ENCODE results near the gene SLC39A10.

Gene SLC39A10

GRCh38 chr2:195656859-195657633 lies at the start of gene SLC39A10:
SLC39A10 (plus strand) TSS chr2:195657226; CDS start chr2:195680043, 22,817 bp downstream.
- Histone ChIP-seq H3K27me3 (ENCODE audit: low read depth, low read length) (no peaks in the 10 kb centered on the region), H3K79me2 (ENCODE audit: low read length) (peaks cover 41% of the 10 kb centered on the region), H4K20me1 (ENCODE audit: insufficient read depth, low read length) (peaks cover 23% of the 10 kb centered on the region), H3K4me3 (ENCODE audit: low read length) (peak within 1 kb of the TSS; percentile 85), H3K4me1 (ENCODE audit: low read length) (peaks cover 40% of the 10 kb centered on the region), H3K4me2 (ENCODE audit: low read length) (peak within 1 kb of the TSS; percentile 96), H3K27ac (ENCODE audit: low read length) (peak within 1 kb of the TSS; percentile 75), H2AFZ (ENCODE audit: low read depth, low read length) (peak within 1 kb of the TSS; percentile 83), H3K36me3 (replicated peaks; ENCODE audit: low read depth, low read length) (peaks cover 9% of the 10 kb centered on the region), H3K9ac (ENCODE audit: low read length) (peak within 1 kb of the TSS; percentile 93), H3K9me3 (ENCODE audit: insufficient read depth, low read length) (no peaks in the 10 kb centered on the region)
- TF ChIP-seq EZH2phosphoT487 (IDR thresholded peaks at IDR 0.05; ENCODE audit: low read depth): no peak
- TF ChIP-seq, protein P1, sequence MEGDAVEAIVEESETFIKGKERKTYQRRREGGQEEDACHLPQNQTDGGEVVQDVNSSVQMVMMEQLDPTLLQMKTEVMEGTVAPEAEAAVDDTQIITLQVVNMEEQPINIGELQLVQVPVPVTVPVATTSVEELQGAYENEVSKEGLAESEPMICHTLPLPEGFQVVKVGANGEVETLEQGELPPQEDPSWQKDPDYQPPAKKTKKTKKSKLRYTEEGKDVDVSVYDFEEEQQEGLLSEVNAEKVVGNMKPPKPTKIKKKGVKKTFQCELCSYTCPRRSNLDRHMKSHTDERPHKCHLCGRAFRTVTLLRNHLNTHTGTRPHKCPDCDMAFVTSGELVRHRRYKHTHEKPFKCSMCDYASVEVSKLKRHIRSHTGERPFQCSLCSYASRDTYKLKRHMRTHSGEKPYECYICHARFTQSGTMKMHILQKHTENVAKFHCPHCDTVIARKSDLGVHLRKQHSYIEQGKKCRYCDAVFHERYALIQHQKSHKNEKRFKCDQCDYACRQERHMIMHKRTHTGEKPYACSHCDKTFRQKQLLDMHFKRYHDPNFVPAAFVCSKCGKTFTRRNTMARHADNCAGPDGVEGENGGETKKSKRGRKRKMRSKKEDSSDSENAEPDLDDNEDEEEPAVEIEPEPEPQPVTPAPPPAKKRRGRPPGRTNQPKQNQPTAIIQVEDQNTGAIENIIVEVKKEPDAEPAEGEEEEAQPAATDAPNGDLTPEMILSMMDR (IDR thresholded peaks at IDR 0.05; ENCODE audit: low read depth, low read length): peak; percentile 40; the same call in 1 of the 2 replicates

- no peaks in the 10 kb centered on the region for H3K79me2 ChIP-seq (ENCODE audit: low read length)
- no peak for TF ChIP-seq EZH2phosphoT487 (IDR thresholded peaks at IDR 0.05; ENCODE audit: low read depth)
- TF ChIP-seq, protein P1 (IDR thresholded peaks at IDR 0.05; ENCODE audit: low read depth, low read length): no peak
- peak overlapping the region; percentile 49; the same call in 1 of the 2 replicates for H3K4me3 ChIP-seq (ENCODE audit: low read length)
- peak overlapping the region; percentile 71 for H3K4me2 ChIP-seq (ENCODE audit: low read length)
- no peaks in the 10 kb centered on the region for H4K20me1 ChIP-seq (ENCODE audit: insufficient read depth, low read length)
- H3K9ac ChIP-seq (ENCODE audit: low read length): peak overlapping the region; percentile 18; the same call in 1 of the 2 replicates
- H3K27me3 ChIP-seq (ENCODE audit: low read depth, low read length): no peaks in the 10 kb centered on the region
- H3K36me3 ChIP-seq (replicated peaks; ENCODE audit: low read depth, low read length): no peaks in the 10 kb centered on the region
- peak overlapping the region; percentile 21; the same call in 1 of the 2 replicates for H3K27ac ChIP-seq (ENCODE audit: low read length)
- peak overlapping the region; percentile 74; the same call in 1 of the 2 replicates for H2AFZ ChIP-seq (ENCODE audit: low read depth, low read length)
- no peaks in the 10 kb centered on the region for H3K9me3 ChIP-seq (ENCODE audit: insufficient read depth, low read length)
- H3K4me1 ChIP-seq (ENCODE audit: low read length): peaks cover 39% of the 10 kb centered on the region
These were observed 48.1 kb upstream of the SLC39A10 start for GRCh38 chr2:195608768-195609454.

GRCh38 chr2:195610717-195611116 lies 46.3 kb upstream of the SLC39A10 start:
- Histone ChIP-seq H3K27me3 (ENCODE audit: low read depth, low read length) (no peaks in the 10 kb centered on the region), H3K79me2 (ENCODE audit: low read length) (no peaks in the 10 kb centered on the region), H3K4me1 (ENCODE audit: low read length) (peaks cover 26% of the 10 kb centered on the region), H2AFZ (ENCODE audit: low read depth, low read length) (no peak overlapping the region), H3K9me3 (ENCODE audit: insufficient read depth, low read length) (no peaks in the 10 kb centered on the region), H3K4me2 (ENCODE audit: low read length) (peak overlapping the region; percentile 42), H3K27ac (ENCODE audit: low read length) (peak overlapping the region; percentile 24), H3K9ac (ENCODE audit: low read length) (no peak overlapping the region), H4K20me1 (ENCODE audit: insufficient read depth, low read length) (no peaks in the 10 kb centered on the region), H3K4me3 (ENCODE audit: low read length) (no peak overlapping the region), H3K36me3 (replicated peaks; ENCODE audit: low read depth, low read length) (no peaks in the 10 kb centered on the region)
- no peak for TF ChIP-seq EZH2phosphoT487 (IDR thresholded peaks at IDR 0.05; ENCODE audit: low read depth)
- TF ChIP-seq, protein P1 (IDR thresholded peaks at IDR 0.05; ENCODE audit: low read depth, low read length): no peak

All from OCI-LY3 (cell line).